Suppressor macrophage treated with lipopolysaccharide for 4 hours (primary cell): ENCODE data around the gene NR1I2.

Experiments
- DNase-seq: peaks from one replicate; pipeline ENCODE4 v3.0.0-alpha.2; 2020

NR1I2 gene

DNA sequence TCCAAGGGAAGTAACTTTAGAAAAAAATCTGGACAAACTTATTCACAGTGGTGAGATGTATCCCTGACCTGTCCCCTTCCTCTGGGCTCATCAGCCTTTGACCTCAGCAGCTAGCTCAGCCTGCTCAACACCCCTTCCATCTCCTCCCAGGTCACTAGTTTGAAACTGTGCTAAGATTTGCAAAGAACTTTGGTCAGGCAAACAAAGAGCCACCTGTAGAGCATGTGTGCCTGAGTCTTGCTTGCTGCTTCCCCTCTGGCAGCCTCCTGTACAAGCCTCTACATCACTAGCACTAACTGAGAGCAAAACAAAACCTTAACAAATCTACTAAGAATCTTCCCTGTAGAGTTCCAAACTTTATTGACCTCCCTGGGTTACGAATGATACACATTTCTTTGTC, 43.9 kb downstream of the NR1I2 start:
- no peak for DNase-seq

- no peak for DNase-seq
These were observed 45.1 kb downstream of the NR1I2 start for GRCh38 chr3:119826711-119827608.

GRCh38 chr3:119829420-119829819, 47.5 kb downstream of the NR1I2 start:
- no peak for DNase-seq

DNA sequence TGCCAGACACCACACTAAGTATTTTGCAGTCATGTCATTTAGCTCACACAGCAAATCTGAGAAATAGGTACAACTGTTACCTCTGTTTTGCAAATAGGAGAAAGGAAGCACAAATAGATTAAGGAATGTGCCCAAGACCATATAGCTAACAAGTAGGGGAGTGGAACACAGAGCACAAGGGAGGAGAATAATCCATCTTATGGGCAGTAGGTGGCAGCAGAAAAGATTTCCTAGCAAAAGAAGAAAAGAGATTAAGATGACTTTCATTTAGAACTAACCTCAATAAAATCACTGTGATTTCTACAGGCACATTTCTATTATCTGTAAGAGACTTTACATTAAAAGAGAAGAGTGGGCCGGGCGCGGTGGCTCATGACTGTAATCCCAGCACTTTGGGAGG, 49.1 kb downstream of the NR1I2 start:
- DNase-seq, result no peak

DNA sequence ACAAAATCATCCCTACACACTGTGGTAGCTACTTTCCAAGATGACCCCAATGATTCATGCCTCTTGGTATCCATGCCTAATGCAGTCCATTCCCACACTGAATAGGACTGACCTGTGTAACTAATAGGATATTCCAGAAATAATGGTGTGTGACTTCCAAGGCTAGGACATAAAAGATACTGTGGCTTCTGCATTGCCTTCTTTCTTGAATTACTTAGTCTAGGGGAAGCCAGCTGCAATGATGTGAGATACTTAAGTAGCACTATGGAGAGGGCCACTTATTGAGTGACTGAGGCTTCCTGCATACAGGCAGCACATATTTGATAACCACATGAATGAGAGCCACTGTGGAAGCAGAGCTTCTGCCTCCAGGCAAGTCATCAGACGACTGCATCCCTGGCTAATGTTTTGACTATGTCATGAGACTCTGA, 50.1 kb downstream of the NR1I2 start:
- no peak for DNase-seq

DNA sequence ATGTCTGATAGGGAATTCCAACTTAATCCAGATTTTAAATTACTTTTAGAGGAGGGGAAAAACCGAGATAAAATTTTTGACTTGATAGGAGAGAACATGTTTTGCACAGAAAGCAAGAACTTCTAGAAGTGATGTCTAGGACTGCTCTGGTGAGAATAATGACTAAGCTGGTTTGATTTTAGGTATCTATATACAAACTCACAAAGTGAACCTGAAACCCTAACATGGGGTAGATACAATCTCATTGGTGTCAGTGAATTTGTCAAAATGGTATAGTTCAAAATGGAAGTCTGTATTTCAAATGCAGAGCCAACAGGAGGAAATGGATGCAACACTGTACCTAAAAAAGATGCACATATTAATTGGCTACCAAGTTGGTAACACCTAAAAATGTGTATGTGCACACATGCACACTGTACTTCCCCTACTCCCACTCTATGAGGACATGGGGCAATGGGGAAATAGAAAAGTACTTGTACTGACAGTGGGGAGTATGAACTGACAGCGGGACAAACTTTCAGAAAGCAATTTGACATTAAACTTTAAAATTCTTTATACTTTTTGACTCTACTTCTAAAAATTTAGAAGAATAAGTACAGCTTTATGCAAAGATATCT, 53.0 kb downstream of the NR1I2 start:
- peak; percentile 45 for DNase-seq

DNA sequence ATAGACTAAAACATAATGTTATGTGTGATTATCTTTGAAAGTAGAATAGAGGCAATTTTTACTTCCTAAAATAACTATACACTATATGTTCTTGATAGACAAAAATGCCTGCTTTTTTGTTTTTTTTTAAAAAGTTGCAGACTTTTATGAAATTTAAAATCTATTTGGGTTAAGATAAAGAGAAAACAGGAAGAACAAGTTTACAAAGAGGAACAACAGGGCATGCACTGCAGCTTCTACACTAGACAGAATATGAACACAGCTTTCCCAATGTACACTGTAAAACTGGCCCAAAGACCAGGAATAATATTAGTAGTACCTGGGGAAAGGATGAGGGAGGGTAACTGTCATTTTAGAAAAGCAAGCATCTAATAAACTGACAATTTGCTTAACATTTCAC, 53.7 kb downstream of the NR1I2 start:
- DNase-seq, result peak; percentile 13

DNA sequence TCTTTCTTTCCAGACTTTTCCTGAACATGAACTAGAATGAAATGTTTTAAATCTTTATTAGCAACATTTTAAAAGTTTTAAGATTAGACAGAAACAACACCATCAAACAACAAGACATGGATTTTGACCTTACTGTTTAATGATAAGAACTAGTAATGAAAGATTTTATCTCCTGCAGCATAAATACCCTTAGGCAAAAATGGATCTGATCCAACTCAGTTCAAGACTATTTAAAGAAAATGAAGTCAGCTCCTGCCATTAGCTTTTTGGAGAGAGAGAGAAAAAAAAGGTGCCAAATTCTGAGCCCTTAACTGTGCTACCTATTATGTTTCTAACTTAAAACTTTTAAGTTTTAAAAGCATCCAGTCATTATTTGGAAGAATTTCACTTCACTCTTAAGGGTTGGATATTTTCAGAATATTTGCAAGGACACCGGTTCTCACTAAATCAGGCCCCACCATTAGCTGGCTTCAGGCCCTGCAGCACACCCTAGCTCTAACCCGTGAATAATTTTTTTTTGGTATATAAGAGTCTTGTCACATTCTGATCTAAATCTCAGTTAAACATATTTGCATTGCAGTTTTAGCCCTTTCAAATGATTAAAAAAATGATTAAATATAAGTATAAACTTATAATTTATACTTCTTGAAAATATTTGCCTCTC, 60.0 kb downstream of the NR1I2 start:
- DNase-seq, result no peak

DNA sequence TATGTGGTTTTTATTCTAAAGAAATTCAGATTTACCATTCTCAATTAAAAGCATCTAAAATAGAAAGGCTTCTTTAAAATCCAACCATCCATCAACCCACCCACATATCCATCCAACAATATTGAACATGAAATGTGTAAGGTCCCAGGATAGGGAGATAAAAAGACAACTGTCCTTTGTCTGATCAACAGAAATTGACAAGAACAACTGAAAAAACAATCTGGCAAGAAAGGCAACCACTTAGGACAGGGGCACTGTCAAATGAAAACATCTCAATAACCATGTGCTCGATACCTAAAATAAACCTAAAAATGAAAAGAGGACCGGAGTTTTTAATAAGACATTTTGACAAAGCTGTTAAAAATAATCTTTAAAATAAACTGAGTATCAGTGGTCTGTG, 67.2 kb downstream of the NR1I2 start:
- DNase-seq, result no peak

GRCh38 chr3:119856695-119857094, 74.8 kb downstream of the NR1I2 start:
- DNase-seq, result no peak

- no peak for DNase-seq
These were observed 77.1 kb downstream of the NR1I2 start for GRCh38 chr3:119858957-119859356.

DNA sequence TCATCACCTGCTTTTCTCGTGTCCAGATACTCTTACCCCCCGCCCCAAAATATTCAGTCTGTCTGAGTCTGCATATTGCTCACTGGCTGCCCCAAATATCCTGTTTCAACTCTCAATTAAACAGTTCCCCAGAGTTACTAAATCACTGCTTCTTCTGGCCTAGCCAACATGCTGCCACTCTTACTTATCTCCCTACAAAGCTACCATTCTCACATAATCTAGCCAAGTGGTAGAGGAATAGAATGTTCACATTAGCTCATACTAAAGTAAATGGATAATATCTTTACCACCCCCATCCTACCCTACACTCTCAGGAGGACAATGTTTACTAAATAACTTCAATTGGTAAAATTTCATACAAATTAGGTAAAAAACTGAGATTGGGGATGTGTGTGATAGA, 77.8 kb downstream of the NR1I2 start:
- no peak for DNase-seq

DNA sequence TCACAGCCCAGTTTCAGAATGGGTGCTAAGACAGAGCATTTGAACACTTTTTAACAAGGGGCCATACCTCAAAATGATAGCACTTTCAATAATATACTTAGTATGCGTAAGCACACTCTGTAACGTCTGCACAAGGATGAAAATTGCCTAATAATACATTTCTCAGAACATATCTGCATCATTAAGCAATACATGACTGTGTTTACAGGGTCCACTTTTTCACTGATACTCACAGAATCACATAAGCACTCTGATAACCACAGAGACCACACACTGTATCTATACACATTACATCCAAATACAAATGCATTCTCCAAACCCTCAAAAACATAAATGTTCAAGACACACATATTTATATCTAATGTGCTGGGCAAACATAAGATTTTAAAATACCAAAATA, 79.8 kb downstream of the NR1I2 start:
- DNase-seq, result peak; percentile 4

DNA sequence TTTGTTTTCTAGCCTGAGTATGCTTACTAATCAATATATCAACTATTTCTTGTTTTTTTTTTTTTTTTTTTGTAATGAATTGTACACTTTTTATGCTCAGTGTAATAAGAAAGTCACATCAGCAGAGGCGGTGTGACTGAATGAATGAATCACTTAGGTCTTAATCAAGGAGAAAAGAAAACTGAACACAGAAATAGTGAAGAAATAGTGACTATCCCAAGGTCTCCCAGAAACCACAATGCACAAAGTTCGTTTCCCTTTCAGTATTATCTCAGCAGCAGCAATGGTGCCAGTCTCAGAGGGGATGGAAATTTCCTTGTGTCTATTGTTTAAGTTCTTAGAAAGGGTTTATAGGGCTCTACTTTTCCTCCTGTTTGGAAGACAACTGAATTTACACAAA, 80.7 kb downstream of the NR1I2 start:
- peak; percentile 85 for DNase-seq

GRCh38 chr3:119864476-119864875, 82.6 kb downstream of the NR1I2 start:
- DNase-seq, result no peak
